ENCODE results near the gene FAM72C. TPM values are rescaled to one million over a fixed set of nuclear protein-coding genes. Genes with fewer than 3 reads are reported as not detected.
"Not testable (repeated sequence)": the region's sequence is repeated elsewhere in the genome, so short reads cannot be mapped to it uniquely, and the experiment has no call there.

Gene FAM72C
- total RNA-seq, 2 experiments from 2014 or later, result 20.9 to 24.0 TPM

DNA sequence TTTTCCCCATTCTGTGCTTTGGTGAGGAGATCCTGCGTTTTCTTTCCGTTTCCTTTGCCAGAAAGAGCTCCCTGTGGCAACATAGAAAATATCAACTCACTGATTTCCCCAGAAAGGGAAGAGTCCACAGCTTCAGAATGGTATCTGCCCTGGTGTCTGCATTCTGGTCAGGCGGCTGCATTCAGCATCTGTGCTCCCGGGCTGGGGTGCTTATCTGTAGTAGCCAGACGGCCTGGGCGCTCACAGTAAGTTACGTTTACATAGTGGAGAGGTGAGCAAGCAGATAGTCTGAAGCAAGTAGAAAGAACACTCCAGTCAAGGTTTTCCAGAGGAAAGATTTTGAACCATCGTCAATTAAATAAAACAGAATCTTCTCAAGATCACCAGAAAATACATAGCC is 29.3 kb upstream of the FAM72C start:
- intact Hi-C loops (cut with micrococcal nuclease); DNase-seq; H3K4me3 Mint-ChIP-seq; H3K27me3 Mint-ChIP-seq; H3K4me1 Mint-ChIP-seq (ENCODE audit: low read depth); H3K9me3 Mint-ChIP-seq; POLR2A ChIA-PET; H3K27ac Mint-ChIP-seq; H3K36me3 Mint-ChIP-seq; CTCF ChIA-PET: not testable (repeated sequence)

DNA sequence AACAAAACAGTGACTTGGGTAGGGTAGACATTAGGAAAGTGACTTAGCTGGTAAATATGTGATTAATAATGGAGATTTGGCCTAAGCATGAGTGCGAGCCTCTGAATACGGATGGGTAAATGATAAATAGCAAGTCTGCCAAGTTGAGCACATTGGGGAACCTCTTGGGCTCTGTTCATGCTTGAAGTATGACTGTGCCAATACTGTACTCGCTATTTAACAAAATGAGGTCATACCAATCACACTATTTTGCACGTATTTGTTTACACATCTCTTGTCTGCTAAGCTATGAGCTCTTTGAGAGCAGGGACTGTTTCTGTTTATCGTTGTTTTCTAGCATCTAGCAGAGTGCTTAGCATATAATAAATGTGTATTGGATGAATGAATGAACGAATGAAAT is 24.2 kb upstream of the FAM72C start:
- H3K27me3 Mint-ChIP-seq; H3K27ac Mint-ChIP-seq; H3K4me3 Mint-ChIP-seq; intact Hi-C loops (cut with micrococcal nuclease); CTCF ChIA-PET; H3K4me1 Mint-ChIP-seq (ENCODE audit: low read depth); POLR2A ChIA-PET; H3K9me3 Mint-ChIP-seq; H3K36me3 Mint-ChIP-seq; DNase-seq: not testable (repeated sequence)

DNA sequence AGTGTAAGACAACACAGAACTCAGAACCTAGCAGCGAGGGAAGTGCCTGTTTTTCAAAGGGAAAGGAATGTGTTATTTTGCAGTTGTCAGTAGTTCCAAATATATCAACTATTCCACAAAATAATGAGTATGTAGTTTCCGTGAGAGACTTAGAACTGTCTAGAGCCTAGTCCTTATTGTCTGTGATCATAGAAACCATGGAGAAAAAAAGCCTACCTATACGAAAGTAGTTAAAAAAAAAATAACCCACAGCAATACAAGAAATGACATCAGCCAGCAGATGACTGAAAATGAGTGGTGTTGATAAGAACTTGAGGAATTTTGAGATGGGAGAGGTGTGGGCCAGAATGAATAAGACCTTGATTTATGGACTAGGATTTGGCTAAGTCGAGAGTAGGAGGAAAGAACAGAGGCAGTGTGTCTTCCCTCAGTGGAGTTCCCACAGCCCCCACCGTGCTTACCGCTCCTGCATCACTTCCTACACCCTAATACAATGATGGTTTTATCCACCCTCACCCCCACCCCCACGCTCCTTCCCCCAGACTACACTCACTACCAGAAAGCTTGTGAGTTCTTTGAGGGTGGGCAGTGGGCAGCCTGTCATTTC is 21.6 kb upstream of the FAM72C start:
- intact Hi-C loops (cut with micrococcal nuclease); H3K9me3 Mint-ChIP-seq; H3K4me3 Mint-ChIP-seq; DNase-seq; H3K27ac Mint-ChIP-seq; CTCF ChIA-PET; H3K36me3 Mint-ChIP-seq; H3K27me3 Mint-ChIP-seq; POLR2A ChIA-PET; H3K4me1 Mint-ChIP-seq (ENCODE audit: low read depth): not testable (repeated sequence)

DNA sequence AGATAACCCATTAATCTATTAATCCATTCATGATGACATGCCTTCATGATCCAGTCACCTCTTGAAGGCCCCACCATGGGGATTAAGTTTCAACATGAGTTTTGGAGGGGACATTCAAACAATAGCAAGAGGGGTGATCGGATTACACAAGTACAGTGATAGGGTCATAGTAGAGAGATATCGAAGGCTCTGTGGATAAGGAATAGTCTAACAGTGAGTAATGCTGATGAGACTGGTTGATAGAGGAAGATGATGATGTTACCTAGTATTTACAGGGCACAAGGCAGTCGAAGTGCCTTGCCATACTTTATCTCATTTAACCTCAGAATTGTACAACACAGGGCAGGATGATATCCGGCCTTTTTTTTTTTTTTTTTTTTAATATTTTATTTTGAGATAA is 18.9 kb upstream of the FAM72C start:
- H3K4me3 Mint-ChIP-seq; CTCF ChIA-PET; DNase-seq; POLR2A ChIA-PET; H3K27ac Mint-ChIP-seq; H3K9me3 Mint-ChIP-seq; H3K4me1 Mint-ChIP-seq (ENCODE audit: low read depth); H3K27me3 Mint-ChIP-seq; intact Hi-C loops (cut with micrococcal nuclease); H3K36me3 Mint-ChIP-seq: not testable (repeated sequence)

DNA sequence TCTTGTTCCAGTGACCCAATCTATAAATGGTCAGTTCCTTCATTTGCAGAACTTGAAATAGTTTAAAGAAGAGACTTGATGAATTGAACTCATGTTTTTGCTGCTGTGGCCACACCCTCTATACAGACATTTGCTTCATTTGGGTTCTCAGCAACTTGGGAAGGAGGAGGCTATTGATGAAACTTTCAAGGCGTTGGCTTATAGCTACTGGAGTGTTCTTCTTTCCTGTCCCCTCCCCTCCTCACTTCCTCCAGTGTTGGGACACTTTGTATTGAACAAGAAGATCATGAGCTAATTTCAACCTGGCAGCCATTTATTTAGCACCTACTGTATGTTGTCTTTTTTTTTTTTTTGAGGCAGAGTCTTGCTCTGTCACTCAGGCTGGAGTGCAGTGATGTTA is 17.9 kb upstream of the FAM72C start:
- H3K27ac Mint-ChIP-seq; H3K36me3 Mint-ChIP-seq; CTCF ChIA-PET; H3K4me3 Mint-ChIP-seq; H3K27me3 Mint-ChIP-seq; DNase-seq; H3K9me3 Mint-ChIP-seq; POLR2A ChIA-PET; H3K4me1 Mint-ChIP-seq (ENCODE audit: low read depth); intact Hi-C loops (cut with micrococcal nuclease): not testable (repeated sequence)

DNA sequence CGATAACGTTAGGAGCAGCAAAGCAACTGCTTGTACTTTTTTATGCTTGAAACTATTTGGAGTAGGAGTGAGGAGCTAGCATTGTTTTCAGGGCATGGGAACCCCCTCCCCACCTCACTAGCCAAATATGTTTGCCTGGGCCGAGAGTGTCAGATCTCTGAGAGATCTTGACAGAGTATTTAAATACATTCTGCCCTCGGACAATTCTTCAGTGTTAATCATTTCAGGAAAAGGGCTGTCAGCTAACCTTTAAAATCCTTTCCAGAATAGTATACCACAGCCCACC is 17.6 kb upstream of the FAM72C start:
- H3K9me3 Mint-ChIP-seq; H3K27me3 Mint-ChIP-seq; CTCF ChIA-PET; H3K27ac Mint-ChIP-seq; H3K4me1 Mint-ChIP-seq (ENCODE audit: low read depth); H3K4me3 Mint-ChIP-seq; intact Hi-C loops (cut with micrococcal nuclease); H3K36me3 Mint-ChIP-seq; POLR2A ChIA-PET; DNase-seq: not testable (repeated sequence)

DNA sequence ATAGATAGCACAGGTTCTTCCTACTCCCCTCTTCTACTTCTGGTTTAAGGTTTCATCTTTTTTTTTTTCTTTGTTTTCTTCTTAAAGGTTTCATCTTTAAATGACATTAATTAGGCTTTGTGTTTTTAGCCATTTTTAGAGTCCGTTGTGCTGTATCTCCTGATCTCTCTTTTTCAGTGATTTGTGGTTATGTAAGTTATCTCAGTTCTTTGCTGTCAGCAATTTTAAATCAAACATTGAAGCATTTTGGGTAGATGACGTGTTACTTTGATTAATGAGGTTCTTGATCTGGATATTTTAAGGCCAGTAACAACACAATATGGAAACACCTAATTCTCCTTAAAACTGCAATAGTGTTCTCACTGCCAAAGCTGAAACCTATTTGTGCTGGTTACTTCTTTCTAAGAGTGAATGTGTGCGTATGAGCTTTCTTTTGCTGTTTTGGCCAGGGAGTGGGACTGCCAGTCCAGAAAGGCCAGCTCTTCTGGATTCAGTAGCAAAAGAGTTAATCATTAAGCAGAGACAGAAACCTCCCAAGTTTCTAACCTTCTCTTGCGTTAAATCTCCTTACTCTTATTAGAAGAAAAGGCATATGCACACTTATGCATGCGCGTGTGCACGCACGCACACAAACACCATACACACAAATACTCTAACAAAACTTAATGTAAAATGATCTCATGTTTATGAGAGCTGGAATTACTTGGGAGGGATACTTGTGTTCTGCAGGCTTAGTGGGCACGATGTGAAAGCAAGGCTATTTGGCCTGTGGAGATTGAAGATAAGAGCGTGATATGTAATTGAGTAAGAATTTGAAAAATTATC is 17.0 kb upstream of the FAM72C start:
- CTCF ChIA-PET; H3K9me3 Mint-ChIP-seq; H3K4me1 Mint-ChIP-seq (ENCODE audit: low read depth); H3K27me3 Mint-ChIP-seq; H3K27ac Mint-ChIP-seq; H3K36me3 Mint-ChIP-seq; DNase-seq; POLR2A ChIA-PET; intact Hi-C loops (cut with micrococcal nuclease); H3K4me3 Mint-ChIP-seq: not testable (repeated sequence)

DNA sequence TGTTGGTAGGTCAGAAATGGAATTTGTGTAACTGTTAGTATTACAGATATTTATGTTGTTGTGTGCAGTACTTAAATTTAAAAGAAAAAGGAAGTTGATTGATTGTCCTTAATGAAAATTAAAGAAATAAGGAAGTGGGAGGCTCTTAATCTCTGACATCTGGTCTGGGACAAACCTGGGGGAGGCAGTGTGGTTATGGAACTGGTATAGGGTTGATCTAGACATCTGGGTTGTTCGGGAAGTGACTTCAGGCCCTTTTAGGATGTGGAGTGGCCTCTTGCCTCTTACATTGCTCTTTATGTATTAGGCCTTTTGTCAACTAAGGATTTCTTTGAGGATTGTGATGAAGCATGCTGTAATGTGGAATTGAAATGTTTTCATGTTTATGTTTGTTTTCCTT is 16.1 kb upstream of the FAM72C start:
- H3K4me3 Mint-ChIP-seq; POLR2A ChIA-PET; intact Hi-C loops (cut with micrococcal nuclease); H3K27me3 Mint-ChIP-seq; H3K36me3 Mint-ChIP-seq; H3K9me3 Mint-ChIP-seq; DNase-seq; CTCF ChIA-PET; H3K4me1 Mint-ChIP-seq (ENCODE audit: low read depth); H3K27ac Mint-ChIP-seq: not testable (repeated sequence)

DNA sequence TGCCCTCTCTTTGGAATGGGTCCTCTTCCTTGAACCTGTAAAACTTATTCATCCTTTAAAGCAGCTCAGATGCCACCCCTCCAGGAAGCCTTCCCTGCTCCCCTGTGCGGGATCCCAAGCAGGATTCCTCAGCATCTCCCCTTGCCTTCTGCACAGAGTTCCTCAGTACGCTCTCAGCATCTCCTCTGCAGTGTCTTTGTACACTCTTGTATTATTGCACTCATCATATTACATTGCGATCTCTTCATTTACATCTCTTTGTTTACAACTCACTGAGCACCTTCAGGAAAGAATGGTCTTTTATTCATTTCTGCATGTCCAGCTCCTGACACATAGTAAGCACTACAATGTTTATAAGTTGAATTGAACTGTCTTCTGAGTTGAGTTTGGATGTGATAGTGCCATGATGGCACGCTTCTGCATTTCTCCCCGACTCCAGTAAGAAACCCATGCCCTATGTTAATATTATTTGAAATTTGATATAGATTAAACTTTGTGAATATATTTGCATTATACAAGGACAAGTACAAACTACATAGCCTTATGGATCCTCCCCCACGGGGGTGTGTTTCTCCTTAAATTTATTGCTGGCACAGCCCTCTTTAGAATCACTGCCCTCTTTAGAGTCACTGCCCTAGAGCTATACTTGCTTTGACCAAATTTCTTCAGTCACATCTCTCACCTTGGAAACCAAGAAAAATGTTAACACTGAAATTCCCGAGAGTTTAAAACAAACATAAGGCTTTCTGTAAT is 13.1 kb upstream of the FAM72C start:
- H3K27ac Mint-ChIP-seq; POLR2A ChIA-PET; H3K36me3 Mint-ChIP-seq; intact Hi-C loops (cut with micrococcal nuclease); H3K4me1 Mint-ChIP-seq (ENCODE audit: low read depth); DNase-seq; CTCF ChIA-PET; H3K9me3 Mint-ChIP-seq; H3K4me3 Mint-ChIP-seq; H3K27me3 Mint-ChIP-seq: not testable (repeated sequence)

DNA sequence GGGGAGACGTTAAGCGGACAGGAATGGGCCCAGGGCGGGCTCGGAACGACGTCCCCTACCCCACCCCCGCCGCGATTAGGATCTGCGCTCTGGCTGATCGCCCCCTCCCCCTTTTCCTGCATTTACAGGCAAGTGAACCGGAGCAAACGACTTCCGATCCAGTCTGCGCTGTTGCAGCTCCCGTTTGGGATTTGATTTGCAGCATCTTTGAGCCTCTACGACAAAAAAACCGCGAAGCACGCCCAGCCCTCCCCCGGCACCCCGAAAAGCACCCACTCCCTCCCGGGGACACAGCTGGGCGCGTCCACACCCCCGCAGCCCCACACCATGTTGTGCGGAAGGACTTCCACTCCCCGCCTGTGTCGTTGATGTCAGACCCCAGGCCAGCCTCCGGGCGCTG is 2.6 kb upstream of the FAM72C start:
- H3K9me3 Mint-ChIP-seq; H3K4me1 Mint-ChIP-seq (ENCODE audit: low read depth); intact Hi-C loops (cut with micrococcal nuclease); H3K27ac Mint-ChIP-seq; H3K4me3 Mint-ChIP-seq; H3K27me3 Mint-ChIP-seq; POLR2A ChIA-PET; DNase-seq; CTCF ChIA-PET; H3K36me3 Mint-ChIP-seq: not testable (repeated sequence)

DNA sequence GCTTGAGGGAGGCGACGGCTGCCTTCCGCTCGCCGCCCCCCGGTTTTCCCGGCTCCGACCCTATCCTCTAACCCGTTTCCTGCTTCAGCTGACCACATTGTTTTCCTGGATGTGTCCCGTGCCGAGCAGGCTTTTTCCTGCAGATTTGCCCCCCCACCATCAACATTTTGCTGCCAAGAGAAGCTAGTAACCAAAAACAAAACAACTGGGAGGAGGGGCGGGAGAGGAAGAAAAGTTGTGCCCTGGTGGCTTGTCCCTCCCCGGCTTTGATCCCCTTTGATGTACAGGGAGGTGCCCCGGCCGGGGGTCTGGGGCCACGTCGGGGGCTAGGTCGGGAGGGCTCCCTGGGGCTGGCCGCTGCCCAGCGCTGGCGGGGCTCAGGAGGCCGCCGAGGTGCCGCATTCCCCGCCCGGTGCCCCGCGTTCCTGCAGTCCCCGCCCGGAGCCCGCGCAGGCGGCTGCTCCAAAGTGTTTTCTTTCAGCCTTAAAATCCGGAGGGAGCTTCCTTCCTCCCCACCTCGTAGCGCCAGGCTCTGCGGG is 2.2 kb upstream of the FAM72C start:
- peak overlapping the region; percentile 51 for H3K27ac Mint-ChIP-seq
- intact Hi-C loops (cut with micrococcal nuclease); H3K27me3 Mint-ChIP-seq; POLR2A ChIA-PET; DNase-seq; H3K9me3 Mint-ChIP-seq; H3K4me1 Mint-ChIP-seq (ENCODE audit: low read depth); CTCF ChIA-PET; H3K36me3 Mint-ChIP-seq: not testable (repeated sequence)
- peak overlapping the region; percentile 87 for H3K4me3 Mint-ChIP-seq

DNA sequence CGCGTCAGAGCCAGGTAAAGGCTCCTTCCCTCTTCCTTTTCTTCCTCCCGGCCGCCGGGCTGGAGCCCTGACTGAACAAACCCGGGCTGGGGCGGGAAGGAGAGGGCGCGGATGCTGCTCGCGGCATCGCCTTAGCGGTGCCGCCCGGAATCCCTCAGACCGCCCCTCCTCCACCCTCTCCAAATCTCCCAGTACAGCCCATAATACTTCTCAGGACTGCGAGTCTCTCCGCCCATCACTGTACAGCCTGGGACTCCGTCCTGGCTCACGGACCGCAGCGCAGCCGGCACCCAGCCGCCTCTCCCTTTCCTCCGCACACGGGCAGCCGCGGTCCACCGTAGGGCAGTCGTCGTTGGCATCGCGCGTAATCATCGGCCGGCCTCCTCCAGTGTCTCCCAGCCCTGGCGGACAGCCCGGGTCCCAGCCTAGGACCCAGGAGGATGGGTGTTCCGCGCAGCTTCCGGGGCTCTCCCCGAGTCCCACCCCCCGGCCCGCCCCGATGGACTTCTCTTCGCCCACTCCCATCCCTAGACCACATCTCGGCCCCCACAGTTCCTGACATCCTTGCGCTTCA is 1.1 kb upstream of the FAM72C start:
- H3K4me3 Mint-ChIP-seq, H3K9me3 Mint-ChIP-seq: not testable (repeated sequence)

More for the DNA sequence above, 1.1 kb upstream of the FAM72C start:
- H3K36me3 Mint-ChIP-seq; POLR2A ChIA-PET; intact Hi-C loops (cut with micrococcal nuclease); H3K27ac Mint-ChIP-seq; DNase-seq; H3K4me1 Mint-ChIP-seq (ENCODE audit: low read depth); CTCF ChIA-PET; H3K27me3 Mint-ChIP-seq: not testable (repeated sequence)

All from activated CD4-positive, alpha-beta memory T cell treated with anti-CD3 and anti-CD28 coated beads for 36 hours (primary cell).